TTC549 (cell line): Measurements from ENCODE around the gene BAIAP2L1.
"Not testable (repeated sequence)": the region's sequence is repeated elsewhere in the genome, so short reads cannot be mapped to it uniquely, and the experiment has no call there.

Experiments used
- FAIRE-seq: peaks from 2 replicates; lab custom pipeline; 2012; peaks lifted over from hg19 to GRCh38; lab: Jason Lieb, UNC

BAIAP2L1 gene, protein sequence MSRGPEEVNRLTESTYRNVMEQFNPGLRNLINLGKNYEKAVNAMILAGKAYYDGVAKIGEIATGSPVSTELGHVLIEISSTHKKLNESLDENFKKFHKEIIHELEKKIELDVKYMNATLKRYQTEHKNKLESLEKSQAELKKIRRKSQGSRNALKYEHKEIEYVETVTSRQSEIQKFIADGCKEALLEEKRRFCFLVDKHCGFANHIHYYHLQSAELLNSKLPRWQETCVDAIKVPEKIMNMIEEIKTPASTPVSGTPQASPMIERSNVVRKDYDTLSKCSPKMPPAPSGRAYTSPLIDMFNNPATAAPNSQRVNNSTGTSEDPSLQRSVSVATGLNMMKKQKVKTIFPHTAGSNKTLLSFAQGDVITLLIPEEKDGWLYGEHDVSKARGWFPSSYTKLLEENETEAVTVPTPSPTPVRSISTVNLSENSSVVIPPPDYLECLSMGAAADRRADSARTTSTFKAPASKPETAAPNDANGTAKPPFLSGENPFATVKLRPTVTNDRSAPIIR

DNA sequence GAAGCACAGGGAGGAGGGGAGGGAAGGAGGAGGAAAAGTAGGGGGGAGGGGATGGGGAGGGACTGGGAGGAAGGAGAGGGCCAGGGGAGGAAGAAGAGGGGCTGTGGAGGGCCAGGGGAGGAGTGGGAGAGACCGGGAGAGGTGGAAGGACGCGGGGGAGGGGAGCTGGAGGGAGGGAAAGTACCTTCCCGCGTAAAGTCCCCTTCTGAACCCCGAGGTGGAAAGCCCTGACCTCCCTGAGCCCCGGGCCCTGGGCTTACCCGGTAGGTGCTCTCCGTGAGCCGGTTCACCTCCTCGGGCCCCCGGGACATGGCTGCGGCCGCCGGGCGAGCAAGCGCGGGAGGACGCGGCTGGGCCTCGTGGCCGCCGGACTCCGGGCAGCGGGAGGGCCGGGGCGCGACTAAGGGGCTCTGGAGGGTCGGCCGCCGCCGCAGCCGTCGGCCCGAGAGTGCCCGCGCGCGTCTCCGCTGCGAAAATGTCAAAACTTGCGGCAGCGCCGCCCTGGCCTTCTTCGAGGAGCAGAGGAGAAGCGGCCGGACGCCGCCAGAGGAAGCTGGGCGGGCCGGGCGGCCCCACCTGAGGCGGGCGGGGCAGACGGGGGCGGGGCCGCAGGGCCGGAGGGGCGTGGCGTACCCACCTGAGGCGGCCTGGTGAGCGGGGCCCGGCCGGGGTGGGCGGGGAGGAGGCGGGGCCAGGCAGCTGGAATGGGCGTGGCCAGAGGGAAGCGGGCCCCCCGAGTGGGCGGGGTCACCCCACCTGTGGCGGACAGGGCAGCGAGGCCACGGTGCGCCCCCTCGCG lies at the start of gene BAIAP2L1:
Gene BAIAP2L1, minus strand, starts transcription at position 549 of the 799 bp plus-strand sequence. Its CDS starts 238 bp downstream, at position 311.
- FAIRE-seq: no peak

- no peak for FAIRE-seq
These were observed 47.9 kb upstream of the BAIAP2L1 start for GRCh38 chr7:98448766-98449165.

DNA sequence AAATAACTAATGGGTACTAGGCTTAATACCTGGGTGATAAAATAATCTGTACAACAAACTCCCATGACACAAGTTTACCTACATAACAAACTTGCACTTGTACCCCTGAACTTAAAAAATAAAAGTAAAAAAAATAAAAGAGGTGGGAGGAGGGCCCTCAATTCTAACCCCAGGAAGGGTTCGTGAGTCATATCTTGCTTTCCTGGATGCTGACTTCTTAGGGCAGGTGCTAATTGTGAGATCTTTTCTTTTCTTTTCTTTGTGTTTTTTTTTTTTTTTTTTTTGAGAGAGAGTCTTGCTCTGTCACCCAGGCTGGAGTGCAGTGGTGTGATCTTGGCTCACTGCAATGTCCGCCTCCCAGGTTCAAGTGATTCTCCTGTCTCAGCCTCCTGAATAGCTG lies 40.1 kb upstream of the BAIAP2L1 start:
- not testable (repeated sequence) for FAIRE-seq

DNA sequence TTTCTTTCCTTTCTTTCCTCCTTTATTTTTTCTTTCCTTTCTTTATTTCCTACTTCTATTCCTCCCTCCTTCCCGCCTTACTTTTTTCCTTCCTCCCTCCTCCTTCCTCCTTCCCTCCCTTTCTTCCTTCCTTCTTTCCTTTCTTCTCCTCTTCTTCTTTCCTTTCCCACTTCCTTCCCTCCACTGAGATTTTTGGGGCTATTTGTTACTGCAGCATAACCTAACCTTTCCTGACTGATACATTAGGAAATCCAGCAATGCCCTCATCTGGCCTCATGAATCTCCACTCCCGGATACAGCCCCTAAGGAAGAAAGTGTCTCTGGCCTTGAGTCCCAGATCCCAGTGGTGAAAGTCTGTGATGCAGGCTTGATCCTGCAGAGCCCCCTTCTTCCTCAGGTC lies 38.6 kb upstream of the BAIAP2L1 start:
- no peak for FAIRE-seq

DNA sequence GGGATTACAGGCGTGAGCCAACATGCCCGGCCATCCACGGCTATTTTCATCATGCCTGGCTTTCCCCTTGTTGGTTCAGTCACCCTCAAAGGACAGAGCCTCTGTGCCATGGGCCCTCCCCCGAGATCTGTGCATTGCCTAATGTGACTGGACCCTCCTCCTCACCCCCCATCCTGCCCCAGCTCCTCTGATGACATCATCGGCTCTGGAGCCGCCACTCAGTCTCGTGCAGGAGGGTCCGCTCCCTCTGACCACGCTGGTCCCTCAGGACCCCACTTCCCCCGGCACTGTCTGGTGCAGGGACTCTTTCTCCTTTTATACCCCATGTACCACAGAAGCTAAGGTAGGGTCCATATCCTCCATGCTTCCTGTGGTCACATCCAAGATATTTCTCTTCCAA lies 33.2 kb upstream of the BAIAP2L1 start:
- no peak for FAIRE-seq

- FAIRE-seq: no peak
These were observed 28.9 kb upstream of the BAIAP2L1 start for GRCh38 chr7:98429799-98430198.

DNA sequence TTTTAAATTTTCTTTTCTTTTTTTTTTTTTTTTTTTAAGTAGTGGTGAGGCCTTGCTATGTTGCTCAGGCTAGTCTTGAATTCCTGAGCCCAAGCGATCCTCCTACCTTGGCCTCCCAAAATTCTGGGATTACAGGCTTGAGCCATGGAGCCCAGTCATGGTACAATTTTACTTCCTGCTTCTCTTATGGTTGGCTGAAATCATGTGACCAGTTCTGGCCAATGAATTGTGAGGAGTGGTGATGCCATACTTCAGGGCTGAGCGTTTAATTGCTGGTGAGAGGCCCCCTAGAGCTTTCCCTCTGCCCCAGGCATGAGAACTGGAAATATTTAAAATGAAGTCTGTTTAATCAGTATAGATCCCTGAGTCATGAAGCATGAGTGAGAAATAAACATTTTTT lies 22.2 kb upstream of the BAIAP2L1 start:
- FAIRE-seq: no peak

DNA sequence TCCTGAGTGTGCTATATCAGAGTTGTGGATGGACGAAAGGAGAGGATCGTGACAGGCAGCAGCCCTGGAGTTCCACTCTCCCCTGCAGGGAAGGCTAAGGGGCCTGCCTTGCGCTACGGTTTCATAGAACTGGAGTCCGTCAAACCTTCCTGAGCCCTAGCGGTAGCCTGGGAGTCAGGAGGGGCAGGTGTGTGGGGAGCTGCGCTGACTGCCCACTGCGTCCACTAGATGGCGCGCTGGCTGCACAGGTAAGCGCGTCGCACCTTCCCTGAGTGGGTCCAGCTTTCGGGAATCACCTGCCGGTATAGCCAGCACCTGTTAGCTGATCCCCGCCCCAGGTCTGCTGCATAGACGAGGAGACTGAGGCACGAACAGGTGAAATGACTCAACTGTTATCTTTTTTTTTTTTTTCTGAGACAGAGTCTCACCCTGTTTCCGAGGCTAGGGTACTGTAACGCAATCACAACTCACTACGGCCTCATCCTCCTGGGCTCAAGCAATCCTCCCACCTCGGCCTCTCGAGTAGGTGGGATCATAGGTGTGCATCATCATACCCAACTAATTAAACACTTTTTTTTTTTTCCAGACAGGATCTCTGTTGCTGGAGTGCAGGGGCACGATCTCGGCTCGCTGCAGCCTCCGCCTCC lies 20.2 kb upstream of the BAIAP2L1 start:
- FAIRE-seq: no peak

DNA sequence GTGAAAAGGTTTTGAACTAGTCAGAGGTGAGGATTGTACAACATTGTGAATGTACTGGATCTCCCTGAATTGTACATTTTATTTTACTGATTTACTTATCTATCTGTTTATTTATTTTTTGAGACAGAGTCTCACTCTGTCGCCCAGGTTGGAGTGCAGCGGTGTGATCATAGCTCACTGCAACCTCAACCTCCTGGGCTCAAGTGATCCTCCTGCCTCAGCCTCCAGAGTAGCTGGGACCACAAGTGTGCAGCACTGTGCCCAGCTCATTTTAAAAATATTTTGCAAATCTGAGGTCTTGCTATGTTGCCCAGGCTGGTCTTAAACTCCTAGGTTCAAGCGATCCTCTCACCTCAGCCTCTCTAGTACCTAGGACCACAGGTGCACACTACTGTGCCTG lies 19.1 kb upstream of the BAIAP2L1 start:
- not testable (repeated sequence) for FAIRE-seq

DNA sequence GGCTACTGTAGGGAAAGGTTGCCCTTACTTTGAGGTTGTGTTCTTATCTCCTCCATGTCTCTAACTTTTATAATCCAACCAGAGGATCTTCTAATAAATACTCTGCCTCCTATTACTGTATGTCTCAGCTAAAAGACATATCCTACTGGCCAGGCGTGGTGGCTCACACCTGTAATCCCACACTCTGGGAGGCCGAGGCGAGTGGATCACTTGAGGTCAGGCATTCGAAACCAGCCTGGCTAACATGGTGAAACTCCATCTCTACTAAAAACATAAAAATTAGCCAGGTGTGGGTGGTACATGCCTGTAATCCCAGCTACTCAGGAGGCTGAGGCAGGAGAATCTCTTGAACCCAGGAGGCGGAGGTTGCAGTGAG lies 18.4 kb upstream of the BAIAP2L1 start:
- FAIRE-seq: not testable (repeated sequence)

DNA sequence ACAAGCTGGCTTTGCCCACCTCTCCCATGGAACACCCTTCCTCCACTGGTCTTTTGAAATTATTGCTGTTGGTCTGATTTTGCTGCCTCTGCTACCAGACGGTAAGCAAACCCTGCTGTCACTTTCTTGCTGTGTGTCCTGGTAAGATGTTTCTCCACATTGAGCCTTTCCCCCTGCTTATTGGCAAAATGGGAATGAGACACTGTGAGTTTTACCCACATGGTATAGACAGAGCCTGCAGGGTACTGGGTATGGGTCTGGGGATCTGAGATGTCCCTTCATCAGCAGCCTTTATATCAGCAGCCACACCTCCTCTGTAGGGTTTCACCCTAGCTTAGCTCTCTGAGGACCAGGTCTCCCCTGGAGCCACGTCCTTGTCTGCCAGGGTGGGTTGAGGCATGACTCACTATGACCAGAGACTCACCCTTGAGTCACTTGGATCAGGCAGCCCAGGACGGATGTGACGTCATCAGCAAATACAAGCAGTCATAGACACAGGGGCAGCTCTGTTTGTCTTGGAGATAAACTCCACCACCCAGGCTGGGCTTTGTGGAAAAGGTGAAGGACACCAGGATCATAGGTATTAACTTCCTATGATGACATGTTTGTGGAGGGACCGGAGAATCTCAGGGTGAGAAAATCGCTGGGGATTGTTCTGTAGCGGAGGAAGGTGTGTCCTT lies 17.9 kb upstream of the BAIAP2L1 start:
- no peak for FAIRE-seq

DNA sequence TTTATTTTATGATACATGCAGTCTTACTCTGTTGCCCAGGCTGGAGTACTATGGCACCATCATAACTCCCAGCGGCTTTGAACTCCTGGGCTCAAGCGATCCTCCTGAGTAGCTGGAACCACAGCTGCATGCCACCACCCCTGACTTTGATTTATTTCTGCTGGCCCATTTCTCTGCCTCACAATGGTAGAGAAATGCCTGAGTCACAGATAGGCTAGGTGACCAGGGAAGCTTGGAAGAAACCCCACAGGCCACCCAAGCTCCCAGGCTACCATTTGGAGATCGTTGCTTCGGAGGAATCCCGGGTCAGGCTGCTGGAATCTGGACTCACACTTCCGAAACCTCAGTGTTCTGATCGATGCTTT lies 17.4 kb upstream of the BAIAP2L1 start:
- FAIRE-seq: no peak

GRCh38 chr7:98417604-98418270 lies 16.8 kb upstream of the BAIAP2L1 start:
- not testable (repeated sequence) for FAIRE-seq

DNA sequence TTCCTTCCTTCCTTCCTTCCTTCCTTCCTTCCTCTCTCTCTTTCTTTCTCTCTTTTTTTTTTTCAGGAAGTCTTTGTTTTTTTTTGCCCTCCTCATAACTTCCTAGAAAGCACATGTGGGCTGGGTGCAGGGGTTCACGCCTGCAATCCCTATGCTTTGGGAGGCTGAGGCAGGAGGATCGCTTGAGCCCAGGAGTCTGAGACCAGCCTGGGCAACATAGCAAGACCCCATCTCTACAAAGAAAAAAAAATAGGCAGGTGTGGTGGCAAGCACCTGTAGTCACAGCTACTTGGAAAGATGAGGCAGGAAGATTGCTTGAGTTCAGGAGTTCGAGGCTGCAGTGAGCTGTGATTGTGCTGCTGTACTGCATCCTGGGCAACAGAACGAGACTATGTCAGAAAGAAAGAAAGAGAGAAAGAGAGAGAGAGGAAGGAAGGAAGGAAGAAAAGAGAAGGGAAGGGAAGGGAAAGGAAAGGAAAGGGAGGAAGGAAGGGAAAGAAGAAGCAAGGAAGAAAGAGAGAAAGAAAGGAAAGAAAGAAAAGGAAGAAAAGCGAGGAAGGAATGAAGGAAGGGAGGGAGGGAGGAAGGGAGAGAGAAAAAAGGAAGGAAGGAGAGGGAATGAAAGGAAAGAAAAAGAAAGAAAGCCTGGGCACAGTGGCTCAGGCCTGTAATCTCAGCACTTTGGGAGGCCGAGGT lies 13.5 kb upstream of the BAIAP2L1 start:
- FAIRE-seq: no peak

DNA sequence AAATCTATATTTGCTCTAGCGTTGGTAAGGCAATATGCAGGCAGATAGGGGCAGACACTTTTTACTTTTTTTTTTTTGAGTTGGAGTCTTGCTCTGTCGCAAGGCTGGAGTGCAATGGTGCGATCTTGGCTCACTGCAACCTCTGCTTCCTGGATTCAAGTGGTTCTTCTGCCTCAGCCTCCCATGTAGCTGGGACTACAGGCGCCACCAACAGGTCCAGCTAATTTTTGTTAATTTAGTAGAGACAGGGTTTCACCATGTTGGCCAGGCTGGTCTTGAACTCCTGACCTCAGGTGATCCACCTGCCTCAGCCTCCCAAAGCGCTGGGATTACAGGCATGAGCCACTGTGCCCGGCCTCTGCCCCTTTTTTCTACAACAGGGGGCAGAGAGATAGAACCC lies 12.8 kb upstream of the BAIAP2L1 start:
- not testable (repeated sequence) for FAIRE-seq

DNA sequence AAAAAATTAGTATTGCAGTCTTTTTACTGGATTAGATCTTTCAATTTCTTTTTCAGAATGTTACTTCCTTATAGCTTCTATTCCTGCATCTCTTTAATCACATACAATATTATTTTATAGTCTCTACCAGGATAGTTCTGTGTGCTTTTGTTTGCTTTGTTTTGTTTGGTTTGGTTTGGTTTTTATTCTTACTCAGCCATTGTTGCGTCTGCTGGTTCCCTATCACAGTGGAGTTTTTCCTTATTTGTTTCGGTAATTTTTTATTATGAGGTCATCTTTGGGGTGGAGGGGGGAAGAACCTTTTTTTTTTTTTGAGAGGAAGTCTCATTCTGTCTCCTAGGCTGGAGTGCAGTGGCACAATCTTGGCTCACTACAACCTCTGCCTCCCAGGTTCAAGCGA lies 9.0 kb upstream of the BAIAP2L1 start:
- FAIRE-seq: no peak

DNA sequence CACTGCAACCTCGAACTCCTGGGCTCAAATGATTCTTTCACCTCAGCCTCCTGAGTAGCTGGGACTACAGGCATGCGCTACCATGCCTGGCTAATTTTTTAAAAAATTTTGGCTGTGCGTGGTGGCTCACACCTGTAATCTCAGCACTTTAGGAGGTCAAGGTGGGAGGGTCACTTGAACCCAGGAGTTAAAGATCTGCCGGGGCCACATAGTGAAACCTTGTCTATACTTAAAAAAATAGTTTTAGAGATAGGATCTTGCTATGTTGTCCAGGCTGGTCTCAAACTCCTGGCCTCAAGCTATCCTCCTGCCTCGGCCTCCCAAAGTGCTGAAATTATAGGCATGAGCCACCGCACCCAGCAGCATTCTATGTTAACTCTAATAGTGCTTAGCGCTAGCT lies 7.3 kb upstream of the BAIAP2L1 start:
- not testable (repeated sequence) for FAIRE-seq

DNA sequence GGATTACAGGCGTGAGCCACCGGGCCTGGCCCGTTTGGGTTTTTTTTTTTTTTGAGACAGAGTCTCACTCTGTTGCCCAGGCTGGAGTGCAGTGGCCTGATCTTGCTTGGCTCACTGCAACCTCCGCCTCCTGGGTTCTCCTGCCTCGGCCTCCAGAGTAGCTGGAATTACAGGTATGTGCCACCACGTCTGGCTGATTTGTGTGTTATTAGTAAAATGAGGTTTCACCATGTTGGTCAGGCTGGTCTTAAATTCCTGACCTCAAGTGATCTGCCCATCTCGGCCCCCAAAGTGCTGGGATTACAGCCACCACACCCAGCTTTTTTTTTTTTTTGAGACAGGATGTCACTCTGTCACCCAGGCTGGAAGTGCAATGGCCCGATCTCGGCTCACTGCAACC lies 5.9 kb upstream of the BAIAP2L1 start:
- no peak for FAIRE-seq

GRCh38 chr7:98404840-98405239 lies 4.0 kb upstream of the BAIAP2L1 start:
- no peak for FAIRE-seq

- no peak for FAIRE-seq
These were observed 874 bp downstream of the BAIAP2L1 start for GRCh38 chr7:98399890-98400541.

GRCh38 chr7:98399462-98399861 lies 1.4 kb downstream of the BAIAP2L1 start:
- FAIRE-seq: no peak
